HG03060 (cell line): Measurements from ENCODE around the gene SLIT3.

Experiments used
- ATAC-seq: cut with Tn5 transposase; IDR thresholded peaks from one replicate; pipeline ENCODE4 v1.9.1; 2021; ENCODE audit warnings: low read depth, moderate number of reproducible peaks; ENCODE audit not compliant: unreplicated experiment

Gene SLIT3

DNA sequence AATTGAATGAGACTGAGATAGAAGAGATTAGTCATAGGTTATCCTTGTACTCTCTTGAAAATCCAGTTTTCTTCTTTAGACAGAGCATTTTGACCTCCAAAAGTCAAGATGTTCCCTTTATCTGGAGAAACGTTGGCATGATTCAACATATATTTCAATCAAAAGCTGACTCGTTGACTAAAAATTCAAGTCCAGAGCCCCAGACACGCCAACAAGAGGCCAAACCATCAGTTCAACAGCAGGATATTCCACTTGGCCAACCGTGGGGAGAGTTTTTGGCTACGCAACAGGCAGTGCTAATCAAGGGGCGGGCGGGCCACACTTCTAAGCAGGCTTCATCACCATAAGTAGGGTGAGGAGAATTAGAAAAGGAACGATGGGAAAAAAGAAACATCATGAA is 119.1 kb downstream of the SLIT3 start:
- ATAC-seq, result no peak

DNA sequence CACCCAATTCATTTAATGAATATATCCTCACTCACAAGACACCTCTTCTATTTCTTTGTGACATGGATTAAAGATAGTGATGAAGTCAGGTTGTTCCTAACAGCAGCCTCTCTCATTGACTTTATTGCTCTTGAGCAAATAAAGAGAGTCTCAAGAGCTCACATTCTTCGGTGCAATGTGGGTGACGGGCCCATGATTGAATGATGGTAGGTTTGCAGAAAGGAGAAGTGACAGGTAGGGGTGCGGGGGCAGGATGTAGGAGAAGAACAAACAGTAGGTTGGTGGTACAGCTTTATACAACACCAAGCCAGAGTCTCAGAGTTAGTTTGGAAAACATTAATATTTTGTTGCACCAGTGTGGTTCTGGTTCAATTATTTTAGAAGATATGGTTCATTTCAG is 122.2 kb downstream of the SLIT3 start:
- ATAC-seq, result no peak

DNA sequence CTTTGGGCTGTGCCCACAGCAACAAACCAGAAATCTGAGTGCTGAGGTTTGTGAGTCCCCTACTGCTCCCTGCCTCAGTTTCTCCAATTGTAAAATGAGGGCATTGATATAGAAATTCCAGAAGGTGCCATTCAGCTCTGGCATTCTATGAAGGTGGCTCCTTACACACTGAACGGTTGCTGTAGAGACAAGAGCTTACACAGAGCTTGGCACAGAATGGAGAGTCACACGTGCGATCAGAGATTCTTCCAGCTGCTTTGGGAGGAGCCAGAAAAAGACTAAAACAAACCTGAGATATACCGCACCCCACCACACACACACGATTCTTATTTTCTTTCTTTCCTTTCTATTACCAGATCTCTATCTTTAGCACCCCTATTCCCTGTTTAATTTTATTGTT is 122.7 kb downstream of the SLIT3 start:
- ATAC-seq, result no peak

DNA sequence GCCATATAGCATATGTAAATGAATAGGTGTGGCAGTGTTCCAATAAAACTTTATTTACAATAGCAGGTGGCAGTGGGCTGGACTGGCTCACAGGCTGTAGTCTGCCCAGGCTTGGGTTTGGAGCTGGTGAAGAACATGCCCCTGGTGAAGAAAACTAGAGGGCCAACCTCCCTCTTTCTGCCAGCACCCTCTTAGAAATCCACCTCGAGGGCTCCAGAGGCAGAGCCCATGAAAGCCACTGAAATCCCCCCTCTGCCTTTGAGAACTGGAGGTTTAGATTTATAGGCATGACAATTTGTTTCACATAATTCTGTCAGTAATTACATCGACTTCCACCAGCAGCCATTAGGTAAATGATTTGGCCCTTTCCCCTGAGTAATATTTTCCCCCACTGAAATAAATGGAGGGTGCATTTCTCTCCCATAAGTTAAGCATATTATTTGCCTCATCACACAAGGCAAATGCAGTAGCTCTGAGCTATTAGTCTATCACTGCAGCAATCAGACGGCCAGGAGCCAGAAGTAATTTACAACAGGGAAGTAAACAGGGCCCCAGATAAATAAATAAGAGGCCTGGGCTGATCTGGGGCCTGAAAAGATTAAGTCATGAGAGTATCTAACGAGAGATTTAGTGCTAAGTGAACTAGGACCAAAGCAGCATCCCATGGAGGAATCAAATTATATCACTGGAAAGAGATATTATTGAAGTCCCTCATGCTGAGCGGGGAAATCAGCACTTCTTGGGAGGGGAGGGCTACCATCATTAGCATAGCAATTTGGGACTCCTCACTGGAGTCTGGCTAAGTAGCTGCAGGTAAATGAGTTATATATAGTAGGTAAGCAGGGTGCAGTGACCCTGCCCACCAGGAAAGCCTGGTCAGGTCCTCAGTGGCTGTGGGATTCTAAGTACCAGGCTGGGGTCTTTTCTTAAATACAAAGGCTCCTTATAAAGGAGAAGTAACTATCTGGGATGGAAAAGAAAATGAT is 123.9 kb downstream of the SLIT3 start:
- ATAC-seq, result no peak

DNA sequence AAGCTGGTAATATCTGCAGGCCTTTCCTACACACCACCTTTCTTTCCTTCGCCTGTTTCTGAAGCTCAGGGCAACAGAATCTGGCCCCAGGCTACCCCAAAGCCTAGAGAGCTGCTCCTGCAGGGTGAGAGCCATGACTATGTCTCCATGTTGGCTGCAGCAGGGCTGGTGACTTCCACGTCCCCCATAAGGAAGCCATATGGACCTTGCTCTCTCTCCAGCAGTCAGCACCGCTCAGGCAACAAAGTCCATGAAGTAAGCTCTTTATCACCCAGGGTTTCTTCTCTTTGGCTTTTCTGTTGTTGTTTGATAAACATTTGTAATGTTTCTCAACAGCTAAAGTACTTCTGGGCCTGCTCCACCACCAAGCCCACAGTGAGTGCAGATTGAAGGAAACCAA is 125.2 kb downstream of the SLIT3 start:
- ATAC-seq, result no peak

DNA sequence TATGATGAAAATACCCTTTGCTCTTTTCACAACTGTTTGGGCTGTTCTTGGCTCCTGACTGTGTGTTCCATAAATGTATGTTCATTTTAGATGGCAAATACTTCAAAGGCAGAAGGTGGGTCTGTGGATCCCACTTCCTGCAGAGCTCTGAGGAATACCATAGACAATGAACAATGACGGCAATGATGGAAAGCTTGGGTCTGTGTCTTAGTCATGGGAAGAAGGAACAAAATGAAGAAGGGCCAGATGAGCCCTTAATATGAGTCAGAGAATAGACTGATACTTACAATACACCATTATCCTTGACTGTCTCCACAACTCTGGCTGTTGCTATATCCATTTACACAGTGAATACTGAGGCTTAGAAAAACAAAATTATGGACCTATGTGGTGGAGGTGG is 126.0 kb downstream of the SLIT3 start:
- ATAC-seq, result no peak

DNA sequence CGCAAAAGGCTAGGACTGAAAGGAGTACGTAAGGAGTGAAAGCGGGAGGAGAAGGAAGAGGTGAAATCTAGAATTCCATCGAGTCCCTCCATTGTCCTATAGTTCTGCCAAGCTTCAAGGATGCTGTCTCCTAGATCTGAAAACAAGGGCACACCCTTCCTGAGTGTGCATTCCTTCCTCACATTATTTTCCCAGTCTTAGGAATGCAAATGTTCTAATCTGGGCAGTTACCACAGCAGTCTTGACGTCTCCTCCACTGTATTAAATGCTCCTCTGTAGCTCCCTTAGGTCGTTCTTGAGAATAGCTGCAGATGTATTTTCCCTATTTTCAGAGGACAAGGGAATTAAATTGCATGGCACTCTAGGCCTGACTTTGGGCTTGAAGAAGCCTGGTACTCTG is 127.6 kb downstream of the SLIT3 start:
- no peak for ATAC-seq

DNA sequence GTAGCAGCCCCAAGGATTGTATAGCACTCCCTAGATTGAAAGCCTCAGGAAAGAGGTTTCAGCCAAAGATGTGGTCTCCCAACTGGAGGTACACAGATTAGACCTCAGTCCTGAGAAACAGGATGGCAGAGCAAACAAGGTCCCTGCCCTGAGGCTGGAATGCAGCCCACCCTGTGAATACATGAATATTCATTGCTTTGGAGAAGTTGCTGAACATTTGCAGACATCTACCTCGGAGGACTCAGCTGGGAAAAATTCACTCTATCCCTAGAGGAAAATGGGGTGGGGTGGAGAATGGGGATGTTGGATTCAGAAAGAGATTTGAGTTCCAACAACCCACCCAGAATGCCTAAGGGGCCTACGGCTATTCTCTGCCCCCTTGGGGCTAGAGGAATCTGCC is 129.4 kb downstream of the SLIT3 start:
- no peak for ATAC-seq

DNA sequence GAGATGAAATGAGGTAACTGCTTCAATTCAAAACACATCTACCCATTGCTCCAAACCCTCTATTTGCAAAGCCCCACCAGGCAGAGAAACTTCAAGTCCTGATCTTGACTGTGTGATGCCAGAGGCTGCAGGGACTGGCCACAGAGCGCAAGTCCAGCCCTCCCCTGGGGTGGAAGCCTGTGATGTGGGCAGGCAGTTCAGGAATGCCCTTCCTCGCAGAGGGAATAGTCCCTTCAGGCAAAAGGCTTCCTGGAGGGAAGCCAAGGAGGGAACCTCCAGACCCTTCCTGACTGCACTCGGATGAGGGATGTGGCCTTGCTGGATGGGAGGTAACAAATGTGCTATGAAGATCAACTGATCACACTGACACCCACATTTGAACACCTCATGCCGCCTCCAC is 131.2 kb downstream of the SLIT3 start:
- ATAC-seq, result no peak

DNA sequence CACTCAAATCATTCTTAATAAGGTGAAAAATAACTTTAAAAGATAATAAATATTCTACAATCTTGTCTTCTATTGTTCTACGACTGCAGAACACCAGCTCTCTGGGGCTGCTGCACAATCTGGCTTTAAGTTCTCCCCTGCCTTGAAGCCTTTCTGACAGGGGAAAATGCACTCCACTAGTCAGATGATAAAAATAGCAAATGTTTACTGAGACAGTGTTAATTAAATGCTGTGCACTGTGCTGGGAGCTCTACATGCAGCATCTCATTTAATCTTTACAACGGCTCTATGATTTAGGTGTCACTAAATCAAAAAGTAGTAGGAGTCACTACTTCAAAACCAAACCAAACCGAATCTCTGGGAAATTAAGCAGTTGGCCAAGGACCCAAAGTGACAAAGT is 132.7 kb downstream of the SLIT3 start:
- no peak for ATAC-seq

DNA sequence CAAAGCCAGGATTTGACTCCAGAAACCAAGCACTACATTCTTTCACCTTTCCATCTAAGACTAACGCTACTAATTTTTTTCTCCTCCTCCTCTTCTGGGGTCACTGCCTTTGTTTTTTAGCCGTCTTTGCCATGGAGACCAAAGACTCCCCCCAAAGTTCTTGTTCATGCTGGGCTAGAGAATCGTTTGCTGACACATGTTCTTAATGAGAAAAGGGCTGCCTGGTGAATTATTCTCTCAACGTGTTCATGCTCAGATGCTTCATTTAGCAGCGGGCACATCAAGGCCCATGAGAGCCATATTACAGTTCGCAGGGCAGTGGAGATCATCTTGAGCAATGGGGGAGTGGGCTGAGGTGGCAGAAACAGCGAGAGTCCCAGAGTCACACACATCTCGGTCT is 134.9 kb downstream of the SLIT3 start:
- ATAC-seq, result no peak

DNA sequence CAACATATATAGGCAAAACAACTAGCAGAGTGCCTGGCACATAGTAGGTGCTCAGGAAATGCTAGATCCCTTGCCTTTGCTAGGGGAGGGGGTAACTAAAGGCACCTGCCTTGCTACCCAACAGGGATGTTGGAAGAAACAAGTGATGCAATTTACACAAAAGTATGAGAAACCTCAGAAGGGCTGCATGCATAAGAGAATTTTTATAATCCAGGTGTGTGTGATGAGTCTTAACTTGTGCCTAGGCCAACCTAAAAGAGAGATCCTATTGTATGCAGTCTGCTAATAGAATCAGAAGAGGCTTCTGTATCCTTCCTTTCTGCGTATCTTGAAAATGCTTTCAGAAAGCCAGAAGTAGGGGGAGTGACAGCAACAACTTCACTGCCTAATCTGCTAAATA is 135.9 kb downstream of the SLIT3 start:
- no peak for ATAC-seq

DNA sequence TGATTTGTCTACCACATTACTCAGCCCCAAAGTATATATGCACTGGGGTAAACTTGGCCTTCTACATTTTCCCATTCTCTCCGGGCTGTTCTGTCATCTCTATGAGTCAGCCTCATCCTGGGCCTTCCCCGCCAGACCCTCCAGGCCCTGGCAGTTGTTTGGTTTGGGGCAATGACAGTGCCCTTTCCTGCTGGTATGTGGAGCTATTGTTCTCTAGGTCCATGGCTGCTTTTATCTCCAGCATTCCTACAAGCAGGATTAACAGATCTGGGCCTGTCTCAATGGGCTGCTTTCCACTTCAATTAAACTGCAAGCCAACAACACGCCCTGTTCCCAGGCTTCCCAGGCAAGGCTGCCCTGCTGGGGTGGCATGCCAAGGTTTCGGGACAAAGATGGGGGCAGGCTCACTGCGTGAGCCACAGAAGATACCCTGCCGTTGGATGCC is 136.4 kb downstream of the SLIT3 start:
- ATAC-seq, result no peak

DNA sequence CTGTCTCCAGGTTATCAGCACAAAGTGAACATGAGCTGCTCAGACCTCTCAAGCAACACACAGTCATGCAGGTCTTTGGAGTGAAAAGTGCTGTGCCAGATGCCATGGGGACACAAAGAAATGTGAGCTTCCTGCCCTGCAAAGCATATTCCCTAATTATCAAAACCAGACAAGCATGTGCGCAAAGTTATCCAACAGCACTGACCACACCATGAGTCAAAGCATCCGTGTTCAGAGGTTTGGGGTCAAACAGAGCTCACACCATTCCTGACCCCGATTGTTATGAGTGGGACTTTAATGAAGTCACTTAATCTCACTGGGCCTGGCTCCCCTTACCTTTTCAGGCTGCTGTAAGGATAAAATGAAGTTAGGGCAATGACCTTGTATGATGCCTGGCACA is 138.5 kb downstream of the SLIT3 start:
- no peak for ATAC-seq

DNA sequence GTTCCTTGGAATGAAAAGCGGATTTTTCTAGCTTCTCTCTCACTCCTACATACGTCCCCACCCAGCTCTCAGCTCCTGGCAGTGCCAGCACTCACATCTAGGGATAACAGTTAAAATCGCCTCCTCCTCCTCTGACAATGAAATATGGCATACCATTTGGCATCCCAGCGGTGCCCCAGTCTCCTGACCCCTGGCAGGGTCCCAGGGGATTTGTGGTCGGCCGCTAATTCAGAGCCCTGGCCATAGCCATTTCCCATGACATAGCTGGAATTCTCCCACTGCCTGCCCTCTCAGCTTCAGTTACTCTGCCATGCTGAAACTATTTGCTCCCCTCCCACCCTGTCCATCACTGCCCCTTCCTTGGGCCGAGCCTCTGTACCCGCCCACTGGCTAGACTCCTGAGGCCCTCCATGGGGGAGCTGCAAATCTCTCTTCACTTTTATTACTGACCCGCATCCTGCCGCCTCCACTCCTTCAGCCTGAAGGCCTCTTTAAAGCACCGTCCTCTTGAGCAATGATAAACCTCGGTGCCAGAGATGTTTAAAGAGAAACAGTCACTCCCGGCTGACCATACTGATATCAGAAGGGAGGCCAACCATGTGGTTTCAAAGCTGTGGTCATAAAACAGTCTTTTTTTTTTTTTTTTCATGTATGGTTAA is 139.8 kb downstream of the SLIT3 start:
- no peak for ATAC-seq

DNA sequence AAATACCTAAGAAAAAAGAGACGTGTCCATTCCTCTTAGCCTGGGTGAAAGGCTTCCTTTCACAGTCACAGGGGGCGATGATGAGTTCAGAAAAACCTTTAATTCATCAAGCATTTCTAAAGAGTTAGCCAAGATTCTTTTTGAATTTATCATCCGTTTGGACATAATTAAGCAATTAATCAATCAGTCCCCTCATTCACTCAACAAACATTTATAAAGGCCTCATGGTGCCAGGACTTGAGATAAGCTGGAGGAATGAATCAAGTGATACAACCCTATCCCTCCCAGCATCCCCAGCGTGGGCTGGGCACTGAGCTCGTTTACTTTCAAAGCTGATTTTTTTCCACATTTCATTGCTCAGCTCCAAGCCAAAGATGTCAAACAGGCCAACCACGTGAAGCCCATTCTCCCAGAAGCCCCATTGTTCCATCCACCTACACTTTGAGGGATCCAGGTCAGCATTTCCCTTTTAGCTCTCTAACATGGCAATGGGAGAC is 140.5 kb downstream of the SLIT3 start:
- no peak for ATAC-seq

DNA sequence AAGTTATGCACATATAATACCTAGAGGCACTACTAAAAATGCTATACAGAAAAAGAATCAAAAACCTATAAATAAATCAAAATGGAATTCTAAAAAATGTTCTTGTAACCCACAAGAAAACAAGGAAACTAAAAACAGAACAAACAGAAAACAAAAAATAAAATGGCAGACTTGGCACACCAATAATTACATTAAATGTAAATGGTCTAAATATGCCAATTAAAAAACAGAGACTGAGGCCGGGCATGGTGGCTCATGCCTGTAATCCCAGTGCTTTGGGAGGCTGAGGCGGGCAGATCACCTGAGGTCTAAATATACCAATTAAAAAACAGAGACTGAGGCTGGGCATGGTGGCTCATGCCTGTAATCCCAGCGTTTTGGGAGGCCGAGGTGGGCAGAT is 142.2 kb downstream of the SLIT3 start:
- ATAC-seq, result no peak

DNA sequence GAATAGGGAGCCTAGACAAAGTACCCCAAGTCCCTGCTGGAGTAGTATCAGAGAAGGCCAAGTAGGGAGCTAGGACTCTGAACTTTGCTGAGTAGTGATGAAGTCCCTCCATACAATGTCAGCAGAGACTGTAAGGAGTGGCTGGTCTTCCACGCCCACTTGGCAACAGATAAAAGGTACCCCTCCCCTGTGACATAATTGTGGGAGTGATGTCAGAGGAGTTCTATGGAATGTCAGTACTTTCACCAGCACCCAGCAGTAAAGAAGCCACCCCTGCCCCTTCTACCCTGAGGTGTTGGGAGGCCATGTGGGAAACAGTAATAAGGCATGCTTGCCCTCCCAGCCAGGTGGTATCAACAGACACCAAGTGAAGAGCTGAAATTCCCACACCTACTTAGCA is 143.9 kb downstream of the SLIT3 start:
- no peak for ATAC-seq

DNA sequence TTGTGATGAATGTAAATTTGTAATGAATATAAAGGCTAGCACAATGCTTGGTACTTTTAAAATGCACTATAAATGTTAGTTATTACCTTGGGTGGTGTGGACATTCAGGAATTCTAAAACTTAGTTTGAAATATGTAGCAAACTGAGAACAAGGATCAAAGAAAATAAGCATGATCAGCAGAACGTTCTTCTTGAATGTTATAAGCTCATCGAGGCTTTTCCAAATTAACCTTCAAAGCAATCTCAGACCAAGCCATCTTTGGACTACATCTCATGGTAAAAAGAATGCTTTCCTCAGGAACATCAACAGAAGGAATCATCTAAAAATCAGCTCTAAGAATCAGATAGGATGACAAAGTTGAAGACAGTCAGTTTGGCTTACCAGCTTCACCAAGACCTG is 146.3 kb downstream of the SLIT3 start:
- no peak for ATAC-seq

DNA sequence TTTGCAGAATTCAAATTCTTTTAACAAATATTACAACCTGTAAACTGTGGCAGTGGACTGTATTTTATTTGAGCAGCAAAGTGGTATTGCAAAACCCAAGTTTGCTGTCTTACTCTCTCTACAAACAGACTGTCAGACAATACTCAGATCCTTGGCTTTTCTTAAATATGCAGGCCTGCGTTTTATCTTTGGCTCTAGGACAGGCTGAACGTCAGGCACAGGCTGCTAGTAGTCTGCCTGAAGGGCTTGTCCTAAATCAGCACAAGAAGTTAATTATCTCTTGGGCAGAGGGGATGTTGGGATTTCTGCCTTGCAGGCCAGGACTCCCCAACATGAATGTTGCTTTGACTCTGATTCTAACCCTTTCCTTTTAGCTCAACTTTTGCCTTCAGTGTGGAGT is 147.5 kb downstream of the SLIT3 start:
- ATAC-seq, result no peak

DNA sequence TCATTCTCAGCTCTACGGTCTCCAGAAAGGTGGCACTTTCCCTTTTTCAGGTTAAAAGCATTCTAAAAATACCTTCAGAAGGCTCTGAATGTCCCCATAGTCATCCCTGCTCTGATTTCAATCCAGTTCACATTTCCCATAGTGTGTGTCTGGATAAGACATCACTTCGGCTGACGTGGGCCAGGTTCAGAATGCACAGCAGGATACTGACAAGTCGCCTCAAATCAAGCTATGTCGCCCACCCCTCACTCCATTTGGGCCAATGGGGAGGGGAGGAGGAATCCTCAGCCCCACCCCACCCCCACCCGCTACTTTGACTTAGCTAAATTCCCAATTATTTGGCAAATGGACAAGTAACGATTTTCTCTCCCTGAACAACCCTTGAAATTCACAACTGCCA is 148.0 kb downstream of the SLIT3 start:
- no peak for ATAC-seq

DNA sequence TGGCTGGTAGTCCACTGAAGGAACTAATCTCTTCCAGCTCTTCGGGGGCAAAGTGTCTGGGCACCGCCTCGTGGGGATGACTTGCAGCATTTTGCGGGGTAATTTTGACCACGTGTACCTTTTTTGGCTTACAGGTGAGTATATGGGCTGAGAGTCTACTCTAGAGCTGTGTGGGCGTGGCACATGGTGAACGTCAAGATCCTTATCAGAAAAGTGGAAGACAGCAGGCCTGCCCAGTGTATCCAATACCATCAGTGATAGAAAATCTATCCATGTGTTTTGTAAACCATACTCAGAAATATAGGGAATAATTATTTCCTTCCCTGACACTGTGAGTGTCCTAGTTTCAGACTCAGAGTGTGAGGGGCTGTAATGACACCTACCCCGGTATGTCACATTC is 148.5 kb downstream of the SLIT3 start:
- no peak for ATAC-seq
